Right lobe of liver (tissue), 6 donors: ENCODE measurements around the gene C3orf52. TPM values are rescaled to one million over a fixed set of nuclear protein-coding genes. Genes with fewer than 3 reads are reported as not detected.
A peak's percentile ranks its signal among the peaks of the same experiment; 100 is the strongest.

Experiments
- ATAC-seq, 4 donors: fragments of 200-7000 bp; cut with Tn5 transposase; one replicate each; pipeline ENCODE4 v1.9.1; 2020; ENCODE audit warnings: mild to moderate bottlenecking in 4 of 4, moderate library complexity in 4 of 4
- DNase-seq, 3 donors: peaks; one replicate each; pipeline ENCODE4 v3.0.0-alpha.2; 2020
- H3K27ac ChIP-seq, 3 donors: fragments of 200-600 bp; one replicate each; pipeline ENCODE4 v1.8.0; 2022
- H3K27me3 ChIP-seq, 2 donors: fragments of 200-600 bp; one replicate each; pipeline ENCODE4 v1.8.0; 2022
- H3K36me3 ChIP-seq, 4 donors: fragments of 200-600 bp; sonication (generic) in 1 of 4; one replicate each; pipeline versions ENCODE4 v1.5.1 to v1.8.0; 2017 to 2022; ENCODE audit warnings: control low read depth in 1 of 4
- H3K4me1 ChIP-seq, 4 donors: fragments of 200-600 bp; sonication (generic) in 1 of 4; one replicate each; pipeline versions ENCODE4 v1.5.1 to v1.8.0; 2017 to 2022; ENCODE audit warnings: control low read depth in 1 of 4
- H3K4me3 ChIP-seq, 3 donors: fragments of 200-600 bp; one replicate each; pipeline ENCODE4 v1.8.0; 2022
- H3K9me3 ChIP-seq, 4 donors: fragments of 200-600 bp; sonication (generic) in 1 of 4; one replicate each; pipeline versions ENCODE4 v1.5.1 to v1.8.0; 2017 to 2022; ENCODE audit warnings: control low read depth in 1 of 4
- CTCF ChIP-seq, 4 donors: fragments of 200-600 bp in 3 of 4; fragments of 450-650 bp in 1 of 4; IDR thresholded peaks; one replicate each; pipeline versions ENCODE4 v1.5.1 to v1.8.0; 2016 to 2022; ENCODE audit warnings: antibody characterized with exemption in 4 of 4, mild to moderate bottlenecking in 2 of 4
- POLR2A ChIP-seq: fragments of 450-650 bp; IDR thresholded peaks from one replicate; pipeline ENCODE4 v1.6.1; 2017; ENCODE audit warnings: antibody characterized with exemption, mild to moderate bottlenecking
- WGBS: methylation state at CpG from one replicate; pipeline ENCODE4 v1.1.6; 2018; ENCODE audit warnings: low coverage, low lambda C conversion rate; ENCODE audit not compliant: insufficient coverage; ENCODE audit errors: missing lambda C conversion rate; 5-methylcytosine and 5-hydroxymethylcytosine counted together
- intact Hi-C, 2 donors: fragments of 100-400 bp; cut with DNase I; formaldehyde crosslinking; loops; one replicate each; pipeline versions ENCODE4 v1.11.2 to v1.14.1; 2022
- total RNA-seq, 6 experiments: library from RNA; depleted of rRNA in 2 of 6; stranded (reverse); fragments of >200 nt in 2 of 6; fragmentation: NEBNext Ultra II Directional in 3 of 6; extraction: Animal tissue kit (Norgen Biotek cat#: 25700) in 3 of 6; gene quantifications; one replicate each; pipeline versions ENCODE4 v1.1.0 to v1.2.4, GENCODE V29; 2016 to 2023
- donor health status: DM: no; HTN: yes; CAD: no.
- donor health status: DM: no; HTN: no; CAD: no.
- donor health status: DM: no; HTN: no; CAD: no.
- donor health status: DM: no; HTN: yes; CAD: no.
- donor health status: DM: no; HTN: yes; CAD: no.

C3orf52 gene
- total RNA-seq, 6 experiments from 2014 or later, result 0.12 to 0.69 (median 0.34) TPM

GRCh38 chr3:112115161-112115739 is 29.1 kb downstream of the C3orf52 start:
- no peaks in the 10 kb centered on the region for H3K27me3 ChIP-seq
- ATAC-seq (no peak), DNase-seq (no peak)
- no peak overlapping the region for H3K27ac ChIP-seq
- WGBS, result 85% methylated on average over 6 of the region's 6 CpGs
- H3K4me1 ChIP-seq, result peaks cover 0 to 5% (median 0%) of the 10 kb centered on the region in 4 donors
- H3K9me3 ChIP-seq, result peaks cover 0 to 4% (median 0%) of the 10 kb centered on the region in 4 donors
- intact Hi-C loops, result no loop called here
- no peaks in the 10 kb centered on the region for H3K36me3 ChIP-seq
- TF ChIP-seq CTCF (IDR thresholded peaks at IDR 0.05) (no peak), POLR2A (no peak)
- H3K4me3 ChIP-seq, result no peak overlapping the region

- ATAC-seq (no peak), DNase-seq (no peak)
- no peak overlapping the region for H3K4me3 ChIP-seq
- no peak for TF ChIP-seq POLR2A
- TF ChIP-seq CTCF (IDR thresholded peaks at IDR 0.05), result no peak
- H3K27ac ChIP-seq, result no peak overlapping the region
- H3K27me3 ChIP-seq, result no peaks in the 10 kb centered on the region
- H3K9me3 ChIP-seq, result peaks cover 0 to 4% (median 0%) of the 10 kb centered on the region in 4 donors
- H3K4me1 ChIP-seq, result peaks cover 0 to 5% (median 0%) of the 10 kb centered on the region in 4 donors
- intact Hi-C loops, result no loop called here
- WGBS, result 49% methylated on average over 6 of the region's 6 CpGs
- H3K36me3 ChIP-seq, result no peaks in the 10 kb centered on the region
These were observed 29.7 kb downstream of the C3orf52 start for GRCh38 chr3:112115806-112116383.

- TF ChIP-seq CTCF (IDR thresholded peaks at IDR 0.05) (no peak), POLR2A (no peak)
- intact Hi-C loops, result no loop called here
- Histone ChIP-seq H3K27ac (no peak overlapping the region), H3K4me3 (no peak overlapping the region), H3K9me3 (peaks cover 0 to 4% (median 0%) of the 10 kb centered on the region in 4 donors), H3K27me3 (no peaks in the 10 kb centered on the region), H3K36me3 (no peaks in the 10 kb centered on the region), H3K4me1 (peaks cover 0 to 5% (median 0%) of the 10 kb centered on the region in 4 donors)
- no peak for DNase-seq
- WGBS, result 59% methylated on average over 13 of the region's 13 CpGs
- ATAC-seq, result peak in 3 of 4 donors; percentile 23 to 45 (median 31)
These were observed 30.6 kb downstream of the C3orf52 start for GRCh38 chr3:112116748-112117186.

GRCh38 chr3:112117415-112117814 is 31.2 kb downstream of the C3orf52 start:
- no peak for ATAC-seq
- no peak overlapping the region for H3K4me3 ChIP-seq
- H3K9me3 ChIP-seq, result peaks cover 0 to 4% (median 0%) of the 10 kb centered on the region in 4 donors
- WGBS, result 80% methylated on average over 1 of the region's 1 CpG
- H3K27ac ChIP-seq, result no peak overlapping the region
- H3K27me3 ChIP-seq, result no peaks in the 10 kb centered on the region
- peaks cover 0 to 7% (median 0%) of the 10 kb centered on the region in 4 donors for H3K4me1 ChIP-seq
- DNase-seq, result no peak
- TF ChIP-seq POLR2A (no peak), CTCF (IDR thresholded peaks at IDR 0.05) (no peak)
- intact Hi-C loops, result no loop called here
- no peaks in the 10 kb centered on the region for H3K36me3 ChIP-seq
